ENCODE results near the gene FBXO28.

The FBXO28 gene

DNA sequence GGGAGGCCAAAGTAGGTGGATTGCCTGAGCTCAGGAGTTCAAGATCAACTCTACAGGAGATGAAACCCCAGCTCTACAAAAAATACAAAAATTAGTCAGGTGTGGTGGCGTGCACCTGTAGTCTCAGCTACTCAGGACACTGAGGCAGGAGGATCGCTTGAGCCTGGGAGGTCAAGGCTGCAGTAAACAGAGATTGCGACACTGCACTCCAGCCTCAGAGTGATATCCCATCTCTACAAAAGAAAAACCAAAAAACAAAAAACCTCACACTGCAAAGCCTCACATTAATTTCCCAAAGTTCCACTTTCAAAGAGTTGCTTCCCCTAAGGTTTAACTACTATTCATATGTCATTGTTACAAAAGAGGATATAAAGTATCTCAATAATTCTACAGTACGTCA is 29.0 kb upstream of the FBXO28 start:
- FAIRE-seq (no peak), DNase-seq (ENCODE audit: insufficient read length, low spot score) (no peak)
- no peak for TF ChIP-seq POLR2A (IDR thresholded peaks at IDR 0.05; ENCODE audit: low read depth, low read length)

DNA sequence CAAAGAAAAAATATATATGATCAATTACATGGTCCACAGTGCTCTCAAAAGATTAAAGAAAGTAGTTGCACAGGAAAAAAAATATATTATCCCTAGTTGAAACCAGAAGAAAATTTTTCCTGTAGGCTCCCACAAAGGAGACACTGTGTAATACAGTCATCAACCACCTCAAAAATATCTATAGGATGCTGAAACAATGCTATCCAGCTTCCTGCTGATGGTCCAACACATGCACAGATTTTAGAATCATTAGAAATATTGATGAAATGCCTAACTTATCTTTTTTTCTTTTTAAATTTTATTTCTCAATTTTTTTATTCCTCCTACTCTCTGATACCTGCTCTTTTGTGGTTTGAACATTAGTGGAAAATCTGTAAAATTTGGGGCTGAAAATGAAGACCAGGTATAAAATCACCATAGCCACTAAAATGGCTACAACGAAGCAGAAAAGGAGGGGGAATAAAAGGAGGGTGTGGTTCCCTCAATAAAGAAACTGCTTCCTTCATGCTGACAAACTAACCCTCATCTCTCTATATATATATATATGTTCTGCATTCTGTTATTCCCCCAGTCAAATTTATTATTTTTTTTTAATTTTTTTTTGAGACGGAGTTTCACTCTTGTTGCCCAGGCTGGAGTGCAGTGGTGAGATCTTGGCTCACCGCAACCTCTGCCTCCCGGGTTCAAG is 28.3 kb upstream of the FBXO28 start:
- TF ChIP-seq POLR2A (IDR thresholded peaks at IDR 0.05; ENCODE audit: low read depth, low read length): no peak
- DNase-seq (ENCODE audit: insufficient read length, low spot score) (no peak), FAIRE-seq (no peak)

DNA sequence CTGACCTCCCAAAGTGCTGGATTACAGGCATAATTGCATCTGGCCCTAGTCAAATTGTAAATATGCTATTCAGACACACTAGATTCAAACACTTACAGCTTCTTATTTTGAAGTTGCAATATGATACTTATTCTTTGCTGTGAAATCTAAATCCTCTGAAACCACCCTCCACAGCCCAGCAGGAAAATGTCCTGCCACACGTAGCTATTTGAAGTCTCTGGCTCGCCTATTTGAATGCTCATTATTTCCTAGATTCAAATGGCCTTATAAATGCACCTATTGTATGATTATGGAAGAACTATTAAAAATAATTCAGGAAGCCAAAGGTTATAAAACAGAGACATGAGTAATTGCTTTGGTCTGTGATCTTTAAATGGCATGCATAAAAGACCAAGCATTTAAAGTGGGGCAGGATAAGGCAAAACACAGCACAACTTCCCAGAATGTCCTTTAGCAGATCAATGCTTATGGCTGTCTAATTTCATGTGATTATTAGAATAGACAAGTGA is 26.6 kb upstream of the FBXO28 start:
- DNase-seq (ENCODE audit: insufficient read length, low spot score): no peak
- TF ChIP-seq POLR2A (IDR thresholded peaks at IDR 0.05; ENCODE audit: low read depth, low read length): no peak
- FAIRE-seq: no peak

DNA sequence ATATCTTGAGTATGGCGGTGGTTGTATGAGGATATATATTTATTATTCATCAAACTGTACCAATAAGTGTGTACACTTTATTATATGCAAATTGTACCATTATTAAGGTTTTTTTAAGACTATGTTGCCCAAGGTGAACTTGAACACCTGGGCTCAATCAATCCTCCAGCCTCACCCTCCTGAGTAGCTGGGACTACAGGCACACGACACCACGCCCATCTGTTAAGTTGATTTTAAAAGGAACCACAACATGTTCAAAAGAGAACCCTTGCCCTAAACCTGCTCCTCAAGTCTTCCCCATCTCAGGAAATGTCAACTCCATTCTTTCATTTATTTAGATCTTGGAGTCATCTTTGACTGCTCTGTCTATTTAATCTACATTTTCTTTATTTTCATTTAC is 24.3 kb upstream of the FBXO28 start:
- FAIRE-seq (no peak), DNase-seq (ENCODE audit: insufficient read length, low spot score) (no peak)
- TF ChIP-seq POLR2A (IDR thresholded peaks at IDR 0.05; ENCODE audit: low read depth, low read length): no peak

DNA sequence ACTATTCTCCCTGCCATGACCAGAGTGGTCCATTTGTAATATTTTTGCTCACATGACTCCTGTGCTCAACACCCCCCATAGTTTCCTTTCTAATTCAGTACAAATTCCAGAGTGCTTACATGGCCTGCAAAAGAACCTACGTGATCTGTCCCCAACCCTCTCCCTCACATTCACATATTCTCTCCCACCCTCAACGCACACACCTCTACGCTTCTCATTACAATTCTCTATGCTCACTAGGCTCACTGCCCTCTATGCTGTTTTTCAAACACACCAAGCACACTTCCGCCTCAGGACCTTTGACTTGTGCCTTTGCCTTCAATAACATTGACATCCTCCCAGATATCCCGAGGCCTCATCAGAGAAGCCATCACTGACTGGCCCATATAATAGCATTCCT is 23.8 kb upstream of the FBXO28 start:
- FAIRE-seq (no peak), DNase-seq (ENCODE audit: insufficient read length, low spot score) (no peak)
- TF ChIP-seq POLR2A (IDR thresholded peaks at IDR 0.05; ENCODE audit: low read depth, low read length): no peak

DNA sequence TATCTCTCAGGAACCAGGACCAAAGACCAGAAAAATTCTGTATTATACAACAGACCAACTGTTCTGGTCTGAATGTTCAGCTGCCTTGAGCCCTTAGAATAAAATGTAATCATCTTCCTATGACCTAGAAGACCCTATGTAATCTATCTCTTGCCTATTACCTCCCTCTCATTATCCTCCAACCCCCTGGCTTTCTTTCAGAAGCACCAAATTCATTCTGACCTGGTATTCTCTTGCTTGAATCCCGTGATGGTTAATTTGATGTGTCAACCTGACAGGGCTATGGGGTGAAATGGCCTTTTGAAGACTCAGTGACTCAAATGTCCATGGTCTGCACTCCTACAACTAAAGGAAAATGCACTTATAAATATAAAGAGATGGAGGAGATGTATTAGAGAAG is 21.8 kb upstream of the FBXO28 start:
- TF ChIP-seq POLR2A (IDR thresholded peaks at IDR 0.05; ENCODE audit: low read depth, low read length): no peak
- FAIRE-seq (no peak), DNase-seq (ENCODE audit: insufficient read length, low spot score) (no peak)

DNA sequence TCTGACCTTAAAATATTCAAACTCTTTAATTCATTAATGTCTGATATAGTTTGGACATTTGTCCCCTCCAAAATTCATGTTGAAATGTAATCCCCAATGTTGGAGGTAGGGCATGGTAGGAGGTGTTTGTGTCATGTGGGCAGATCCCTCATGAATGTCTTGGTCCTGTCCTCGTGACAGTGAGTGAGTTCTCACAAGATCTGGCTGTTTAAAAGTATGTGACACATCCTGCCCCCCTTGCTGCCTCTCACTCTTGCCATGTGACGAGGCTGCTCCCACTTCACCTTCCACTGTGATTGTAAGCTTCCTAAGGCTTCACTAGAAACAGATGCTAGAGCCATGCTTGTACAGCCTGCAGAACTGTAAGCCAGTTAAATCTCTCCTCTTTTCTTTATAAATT is 21.3 kb upstream of the FBXO28 start:
- FAIRE-seq: no peak
- DNase-seq (ENCODE audit: insufficient read length, low spot score): no peak
- no peak for TF ChIP-seq POLR2A (IDR thresholded peaks at IDR 0.05; ENCODE audit: low read depth, low read length)

DNA sequence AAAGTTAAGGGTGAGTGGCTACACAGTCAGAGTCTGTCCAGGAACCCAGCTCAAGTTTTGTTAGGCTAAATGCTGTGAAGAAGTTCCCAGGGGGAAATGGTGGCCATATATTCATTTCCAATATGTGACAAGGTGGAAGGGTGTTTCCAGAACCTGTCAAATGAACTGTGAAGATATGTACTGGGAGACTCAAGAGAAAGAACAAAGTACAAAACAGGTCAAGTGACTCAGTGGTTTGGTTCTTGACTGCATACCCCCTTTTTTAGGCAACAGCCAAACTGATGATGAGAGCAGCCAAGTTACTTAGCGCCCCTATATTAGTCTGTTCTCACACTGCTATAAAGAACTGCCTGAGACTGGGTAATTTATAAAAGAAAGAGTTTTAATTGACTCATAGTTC is 18.6 kb upstream of the FBXO28 start:
- FAIRE-seq: no peak

DNA sequence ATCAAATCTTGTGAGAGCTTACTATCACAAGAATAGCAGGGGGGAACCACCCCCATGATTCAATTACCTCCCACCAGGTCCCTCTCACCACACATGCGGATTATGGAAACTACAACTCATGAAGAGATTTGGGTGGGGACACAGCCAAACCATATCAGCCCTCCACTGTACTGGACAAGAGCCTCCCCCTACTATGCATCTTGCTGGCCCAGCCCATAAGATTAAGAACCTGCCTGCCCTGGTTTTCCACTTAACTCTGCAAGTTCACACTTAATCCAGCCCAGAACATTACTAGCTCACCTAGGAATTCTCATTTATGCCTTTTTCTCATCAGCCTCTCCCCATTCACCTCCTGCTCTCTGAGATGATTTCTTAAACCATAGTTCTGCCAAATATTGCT is 18.0 kb upstream of the FBXO28 start:
- FAIRE-seq (no peak), DNase-seq (ENCODE audit: insufficient read length, low spot score) (no peak)
- TF ChIP-seq POLR2A (IDR thresholded peaks at IDR 0.05; ENCODE audit: low read depth, low read length): no peak

More for the DNA sequence above, 18.6 kb upstream of the FBXO28 start:
- no peak for TF ChIP-seq POLR2A (IDR thresholded peaks at IDR 0.05; ENCODE audit: low read depth, low read length)
- no peak for DNase-seq (ENCODE audit: insufficient read length, low spot score)

DNA sequence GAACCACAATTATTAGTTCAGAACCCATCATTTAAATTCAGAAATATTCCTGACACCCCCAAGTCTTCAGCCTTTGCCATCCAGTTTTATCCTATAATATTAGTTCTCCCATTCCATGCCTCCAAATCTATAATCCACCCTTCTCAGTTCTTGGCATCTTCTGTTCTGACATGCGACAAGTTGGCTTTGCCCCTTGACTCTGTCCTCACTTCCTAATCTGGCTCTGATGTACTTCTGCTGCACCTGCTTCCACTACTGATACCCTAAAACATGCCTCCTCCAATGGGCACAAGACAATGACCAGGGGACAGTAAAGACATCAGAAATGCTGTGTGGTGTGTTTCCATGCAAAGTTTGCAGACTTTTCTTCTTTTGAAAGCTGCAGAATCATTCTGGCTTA is 17.1 kb upstream of the FBXO28 start:
- FAIRE-seq: no peak

DNA sequence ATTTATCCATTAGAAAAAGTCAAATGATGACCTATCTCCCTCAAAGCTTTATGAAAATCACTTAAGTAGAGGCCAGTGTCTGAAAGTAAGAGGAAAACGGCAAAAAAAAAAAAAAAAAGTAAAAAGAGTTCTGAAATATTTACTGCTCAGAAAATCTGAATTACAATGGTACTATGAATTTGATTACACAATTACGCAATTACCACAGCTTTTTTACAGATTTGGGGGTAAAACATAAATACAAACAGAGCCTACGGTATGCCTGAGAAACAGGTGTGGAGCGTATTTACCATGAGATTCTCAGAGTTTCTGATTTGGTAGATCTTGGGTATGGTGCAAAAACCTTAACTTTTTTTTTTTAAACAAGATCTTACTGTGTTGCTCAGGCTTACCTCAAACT is 15.9 kb upstream of the FBXO28 start:
- FAIRE-seq (no peak), DNase-seq (ENCODE audit: insufficient read length, low spot score) (no peak)
- no peak for TF ChIP-seq POLR2A (IDR thresholded peaks at IDR 0.05; ENCODE audit: low read depth, low read length)

More for the DNA sequence above, 17.1 kb upstream of the FBXO28 start:
- DNase-seq (ENCODE audit: insufficient read length, low spot score): no peak
- TF ChIP-seq POLR2A (IDR thresholded peaks at IDR 0.05; ENCODE audit: low read depth, low read length): no peak

DNA sequence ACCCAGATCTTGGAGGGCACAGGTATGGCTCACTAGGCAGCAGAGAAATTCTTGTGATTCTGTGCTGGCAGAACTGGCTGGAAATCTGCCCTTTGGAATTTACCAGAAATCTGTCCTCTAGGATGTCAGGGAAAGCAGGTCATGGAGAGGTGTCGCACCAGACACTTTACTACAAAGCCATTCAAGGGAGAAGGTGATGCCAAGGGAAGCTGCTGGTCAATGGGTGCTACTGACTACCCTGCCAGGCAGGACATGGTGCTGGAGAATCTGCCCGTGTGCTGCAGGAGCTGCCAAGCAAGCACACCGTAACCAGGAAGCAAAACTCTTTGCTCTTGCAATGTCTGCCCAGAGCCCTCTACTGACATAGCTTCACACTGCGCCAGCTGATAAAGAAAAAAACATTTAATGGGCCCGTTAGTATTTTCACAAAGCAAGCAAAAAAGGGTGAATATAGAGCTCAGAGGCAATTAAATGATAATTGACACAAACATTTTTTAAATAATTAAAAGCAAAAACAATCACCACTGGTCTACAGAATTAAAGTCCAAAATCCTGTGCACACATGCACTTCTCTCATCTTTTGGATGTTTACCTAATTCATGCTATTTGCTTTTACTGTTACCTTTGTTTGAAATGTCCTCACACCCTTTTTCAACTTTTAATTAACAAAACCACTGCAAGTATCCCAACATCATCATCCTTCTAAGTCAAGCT is 7.2 kb upstream of the FBXO28 start:
- DNase-seq (ENCODE audit: insufficient read length, low spot score) (peak; percentile 58), FAIRE-seq (peak; percentile 88)
- no peak for TF ChIP-seq POLR2A (IDR thresholded peaks at IDR 0.05; ENCODE audit: low read depth, low read length)

DNA sequence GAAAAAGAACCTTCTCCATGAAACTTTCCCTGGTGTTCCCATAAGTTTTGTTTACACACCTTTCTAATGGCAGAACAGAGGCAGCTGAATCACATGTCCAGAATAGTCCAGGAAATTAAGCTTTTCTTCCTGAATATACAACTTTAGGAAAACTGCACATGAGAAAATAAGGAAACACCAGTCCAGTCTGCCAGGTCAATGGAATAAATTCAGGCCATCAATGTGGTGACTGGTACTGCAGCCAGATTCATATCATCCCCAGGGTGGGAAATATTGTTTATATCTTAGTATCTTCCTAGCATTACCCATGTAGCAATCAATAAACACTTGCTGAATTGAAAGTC is 6.7 kb upstream of the FBXO28 start:
- no peak for FAIRE-seq
- DNase-seq (ENCODE audit: insufficient read length, low spot score): no peak
- no peak for TF ChIP-seq POLR2A (IDR thresholded peaks at IDR 0.05; ENCODE audit: low read depth, low read length)

DNA sequence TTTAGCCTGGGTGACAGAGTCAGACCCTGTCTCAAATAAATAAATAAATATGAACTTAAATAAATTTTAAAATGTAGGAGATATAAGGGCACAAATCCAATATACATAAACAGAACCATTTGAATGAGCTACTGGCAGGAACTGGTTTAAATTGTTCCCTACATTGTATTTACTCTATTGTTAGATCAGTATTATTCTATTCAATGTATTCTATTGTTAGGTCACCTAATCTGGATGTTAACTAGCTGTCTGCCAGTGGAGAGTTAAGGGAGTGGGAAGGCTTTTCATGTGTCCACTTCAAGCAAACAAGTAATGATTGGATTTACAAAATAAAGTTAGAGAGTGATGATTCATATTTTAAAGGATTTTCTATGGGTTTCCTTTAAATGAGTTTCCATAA is 4.9 kb upstream of the FBXO28 start:
- FAIRE-seq (no peak), DNase-seq (ENCODE audit: insufficient read length, low spot score) (no peak)
- TF ChIP-seq POLR2A (IDR thresholded peaks at IDR 0.05; ENCODE audit: low read depth, low read length): no peak

DNA sequence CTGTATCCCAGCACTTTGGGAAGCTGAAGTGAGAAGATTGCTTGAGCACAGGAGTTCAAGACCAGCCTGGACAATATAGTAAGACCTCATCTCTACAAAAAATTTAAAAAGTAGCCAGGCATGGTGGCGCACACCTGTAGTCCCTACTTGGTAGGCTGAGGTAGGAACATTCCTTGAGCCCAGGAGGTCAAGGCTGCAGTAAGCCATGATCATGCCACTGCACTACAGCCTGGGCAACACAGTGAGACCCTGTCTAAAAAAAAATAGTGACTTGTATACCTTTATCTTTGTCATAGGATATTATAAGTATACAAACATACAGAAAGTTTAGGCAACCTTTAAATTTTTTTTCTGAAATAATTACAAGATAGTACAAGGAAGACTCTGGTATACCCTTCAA is 3.9 kb upstream of the FBXO28 start:
- FAIRE-seq: no peak
- no peak for TF ChIP-seq POLR2A (IDR thresholded peaks at IDR 0.05; ENCODE audit: low read depth, low read length)
- DNase-seq (ENCODE audit: insufficient read length, low spot score): no peak

All from H54 (cell line).